ENCODE results near the gene MTG2. TPM values are rescaled to one million over a fixed set of nuclear protein-coding genes. Genes with fewer than 3 reads are reported as not detected.

The MTG2 gene
- total and polyA plus RNA-seq, 2 of the 13 experiments (the other 11 are each of a cell fraction or from before 2014, with no cell fraction given): 20.4 to 37.8 TPM

DNA sequence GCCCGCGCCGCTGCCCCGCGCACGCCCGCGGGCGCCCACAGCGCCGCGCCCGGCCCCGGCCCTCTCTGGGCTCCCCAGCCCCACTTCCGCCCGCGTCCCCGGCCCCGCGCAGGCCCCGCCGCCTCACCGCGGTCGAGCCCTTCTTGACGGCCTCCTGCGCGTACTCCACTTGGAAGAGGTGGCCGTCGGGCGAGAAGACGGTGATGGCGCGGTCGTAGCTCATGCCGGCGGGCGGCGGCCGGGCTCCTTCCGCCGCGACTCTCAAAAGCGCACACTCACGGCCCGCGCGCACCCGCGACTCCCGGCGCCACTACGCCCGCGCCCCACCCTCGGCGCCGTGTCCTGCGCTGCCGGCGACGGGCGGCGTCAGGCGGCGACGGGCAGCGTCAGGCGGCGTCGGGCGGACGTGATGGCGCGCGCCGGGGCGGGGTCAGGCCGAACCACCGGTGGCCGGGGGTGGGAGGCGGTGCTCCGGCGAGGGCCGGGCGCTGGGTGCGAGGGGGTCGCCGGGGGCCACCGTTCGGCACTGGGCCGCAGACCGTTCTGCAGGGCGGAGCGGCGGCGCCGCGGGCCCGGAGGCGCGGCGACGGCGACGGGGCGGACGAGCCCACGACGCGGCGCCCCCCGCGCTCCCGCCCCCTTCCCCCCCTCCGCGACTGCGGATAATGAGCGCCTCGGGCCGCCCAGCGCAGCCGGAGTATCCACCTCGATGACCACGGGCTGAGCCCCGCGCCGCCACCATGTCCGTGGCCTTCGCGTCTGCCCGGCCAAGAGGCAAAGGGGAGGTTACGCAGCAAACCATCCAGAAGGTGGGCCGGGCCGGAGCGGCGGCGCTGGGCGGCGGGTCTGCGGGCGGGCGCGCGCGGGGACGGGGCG, 39.5 kb upstream of the MTG2 start, which contains the start of the genes PSMA7 and SS18L1 (continued):
- TF ChIP-seq, protein P1, sequence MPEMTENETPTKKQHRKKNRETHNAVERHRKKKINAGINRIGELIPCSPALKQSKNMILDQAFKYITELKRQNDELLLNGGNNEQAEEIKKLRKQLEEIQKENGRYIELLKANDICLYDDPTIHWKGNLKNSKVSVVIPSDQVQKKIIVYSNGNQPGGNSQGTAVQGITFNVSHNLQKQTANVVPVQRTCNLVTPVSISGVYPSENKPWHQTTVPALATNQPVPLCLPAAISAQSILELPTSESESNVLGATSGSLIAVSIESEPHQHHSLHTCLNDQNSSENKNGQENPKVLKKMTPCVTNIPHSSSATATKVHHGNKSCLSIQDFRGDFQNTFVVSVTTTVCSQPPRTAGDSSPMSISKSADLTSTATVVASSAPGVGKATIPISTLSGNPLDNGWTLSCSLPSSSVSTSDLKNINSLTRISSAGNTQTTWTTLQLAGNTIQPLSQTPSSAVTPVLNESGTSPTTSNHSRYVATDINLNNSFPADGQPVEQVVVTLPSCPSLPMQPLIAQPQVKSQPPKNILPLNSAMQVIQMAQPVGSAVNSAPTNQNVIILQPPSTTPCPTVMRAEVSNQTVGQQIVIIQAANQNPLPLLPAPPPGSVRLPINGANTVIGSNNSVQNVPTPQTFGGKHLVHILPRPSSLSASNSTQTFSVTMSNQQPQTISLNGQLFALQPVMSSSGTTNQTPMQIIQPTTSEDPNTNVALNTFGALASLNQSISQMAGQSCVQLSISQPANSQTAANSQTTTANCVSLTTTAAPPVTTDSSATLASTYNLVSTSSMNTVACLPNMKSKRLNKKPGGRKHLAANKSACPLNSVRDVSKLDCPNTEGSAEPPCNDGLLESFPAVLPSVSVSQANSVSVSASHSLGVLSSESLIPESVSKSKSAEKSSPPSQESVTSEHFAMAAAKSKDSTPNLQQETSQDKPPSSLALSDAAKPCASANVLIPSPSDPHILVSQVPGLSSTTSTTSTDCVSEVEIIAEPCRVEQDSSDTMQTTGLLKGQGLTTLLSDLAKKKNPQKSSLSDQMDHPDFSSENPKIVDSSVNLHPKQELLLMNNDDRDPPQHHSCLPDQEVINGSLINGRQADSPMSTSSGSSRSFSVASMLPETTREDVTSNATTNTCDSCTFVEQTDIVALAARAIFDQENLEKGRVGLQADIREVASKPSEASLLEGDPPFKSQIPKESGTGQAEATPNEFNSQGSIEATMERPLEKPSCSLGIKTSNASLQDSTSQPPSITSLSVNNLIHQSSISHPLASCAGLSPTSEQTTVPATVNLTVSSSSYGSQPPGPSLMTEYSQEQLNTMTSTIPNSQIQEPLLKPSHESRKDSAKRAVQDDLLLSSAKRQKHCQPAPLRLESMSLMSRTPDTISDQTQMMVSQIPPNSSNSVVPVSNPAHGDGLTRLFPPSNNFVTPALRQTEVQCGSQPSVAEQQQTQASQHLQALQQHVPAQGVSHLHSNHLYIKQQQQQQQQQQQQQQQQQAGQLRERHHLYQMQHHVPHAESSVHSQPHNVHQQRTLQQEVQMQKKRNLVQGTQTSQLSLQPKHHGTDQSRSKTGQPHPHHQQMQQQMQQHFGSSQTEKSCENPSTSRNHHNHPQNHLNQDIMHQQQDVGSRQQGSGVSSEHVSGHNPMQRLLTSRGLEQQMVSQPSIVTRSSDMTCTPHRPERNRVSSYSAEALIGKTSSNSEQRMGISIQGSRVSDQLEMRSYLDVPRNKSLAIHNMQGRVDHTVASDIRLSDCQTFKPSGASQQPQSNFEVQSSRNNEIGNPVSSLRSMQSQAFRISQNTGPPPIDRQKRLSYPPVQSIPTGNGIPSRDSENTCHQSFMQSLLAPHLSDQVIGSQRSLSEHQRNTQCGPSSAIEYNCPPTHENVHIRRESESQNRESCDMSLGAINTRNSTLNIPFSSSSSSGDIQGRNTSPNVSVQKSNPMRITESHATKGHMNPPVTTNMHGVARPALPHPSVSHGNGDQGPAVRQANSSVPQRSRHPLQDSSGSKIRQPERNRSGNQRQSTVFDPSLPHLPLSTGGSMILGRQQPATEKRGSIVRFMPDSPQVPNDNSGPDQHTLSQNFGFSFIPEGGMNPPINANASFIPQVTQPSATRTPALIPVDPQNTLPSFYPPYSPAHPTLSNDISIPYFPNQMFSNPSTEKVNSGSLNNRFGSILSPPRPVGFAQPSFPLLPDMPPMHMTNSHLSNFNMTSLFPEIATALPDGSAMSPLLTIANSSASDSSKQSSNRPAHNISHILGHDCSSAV (CRISPR knock-in tag; IDR thresholded peaks at IDR 0.05; ENCODE audit: borderline replicate concordance): no peak
- TF ChIP-seq ZNF292 (CRISPR knock-in tag; IDR thresholded peaks at IDR 0.05; ENCODE audit: borderline replicate concordance, low read depth): no peak
- TF ChIP-seq CENPBD1 (CRISPR knock-in tag; IDR thresholded peaks at IDR 0.05; ENCODE audit: borderline replicate concordance, low read depth): no peak
- TF ChIP-seq POGK (CRISPR knock-in tag; conservative IDR thresholded peaks at IDR 0.05): no peak; the same call in 1 of the 2 replicates
- TF ChIP-seq, protein P2, sequence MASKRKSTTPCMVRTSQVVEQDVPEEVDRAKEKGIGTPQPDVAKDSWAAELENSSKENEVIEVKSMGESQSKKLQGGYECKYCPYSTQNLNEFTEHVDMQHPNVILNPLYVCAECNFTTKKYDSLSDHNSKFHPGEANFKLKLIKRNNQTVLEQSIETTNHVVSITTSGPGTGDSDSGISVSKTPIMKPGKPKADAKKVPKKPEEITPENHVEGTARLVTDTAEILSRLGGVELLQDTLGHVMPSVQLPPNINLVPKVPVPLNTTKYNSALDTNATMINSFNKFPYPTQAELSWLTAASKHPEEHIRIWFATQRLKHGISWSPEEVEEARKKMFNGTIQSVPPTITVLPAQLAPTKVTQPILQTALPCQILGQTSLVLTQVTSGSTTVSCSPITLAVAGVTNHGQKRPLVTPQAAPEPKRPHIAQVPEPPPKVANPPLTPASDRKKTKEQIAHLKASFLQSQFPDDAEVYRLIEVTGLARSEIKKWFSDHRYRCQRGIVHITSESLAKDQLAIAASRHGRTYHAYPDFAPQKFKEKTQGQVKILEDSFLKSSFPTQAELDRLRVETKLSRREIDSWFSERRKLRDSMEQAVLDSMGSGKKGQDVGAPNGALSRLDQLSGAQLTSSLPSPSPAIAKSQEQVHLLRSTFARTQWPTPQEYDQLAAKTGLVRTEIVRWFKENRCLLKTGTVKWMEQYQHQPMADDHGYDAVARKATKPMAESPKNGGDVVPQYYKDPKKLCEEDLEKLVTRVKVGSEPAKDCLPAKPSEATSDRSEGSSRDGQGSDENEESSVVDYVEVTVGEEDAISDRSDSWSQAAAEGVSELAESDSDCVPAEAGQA (IDR thresholded peaks at IDR 0.05; ENCODE audit: low read depth): no peak
- TF ChIP-seq, protein P2 (CRISPR knock-in tag; IDR thresholded peaks at IDR 0.05; ENCODE audit: borderline replicate concordance): no peak; the same call in none of the 2 replicates
- TF ChIP-seq ATF7 (IDR thresholded peaks at IDR 0.05): no peak
- TF ChIP-seq ATF7 (CRISPR knock-in tag; IDR thresholded peaks at IDR 0.05): 0 out of 2 replicates have a peak, but pooled peaks have one; percentile 27
- TF ChIP-seq HOXA3 (CRISPR knock-in tag; IDR thresholded peaks at IDR 0.05): peak; percentile 95
- peak; percentile 79 for TF ChIP-seq SALL1 (CRISPR knock-in tag; IDR thresholded peaks at IDR 0.05)
- no peak for TF ChIP-seq AGO1 (IDR thresholded peaks at IDR 0.05; ENCODE audit: low read depth, low read length, poor library complexity, severe bottlenecking)

Data from HepG2 (cell line).